K562 (cell line): ENCODE data around the gene ANKS3.

Source experiments
- CAMTA2 ChIP-seq: fragments of 250-450 bp; sonication (Bioruptor Pico); conservative IDR thresholded peaks from 2 replicates; pipeline ENCODE4 v1.5.1; 2022
- CBFA2T2 ChIP-seq: fragments of 450-650 bp; conservative IDR thresholded peaks from 2 replicates; pipeline ENCODE4 v1.6.1; 2017; ENCODE audit warnings: mild to moderate bottlenecking
- CBX1 ChIP-seq: sonication (generic); IDR thresholded peaks from 2 replicates; pipeline ENCODE4 v1.6.1; 2016; ENCODE audit warnings: antibody characterized with exemption, low read depth, mild to moderate bottlenecking
- MED1 ChIP-seq: sonication (generic); formaldehyde crosslinking; IDR thresholded peaks from 2 replicates; pipeline ENCODE4 v1.8.1; 2023; ENCODE audit warnings: missing genetic modification reagents, borderline replicate concordance
- MTA2 ChIP-seq: fragments of 450-650 bp; IDR thresholded peaks from 2 replicates; pipeline ENCODE4 v1.6.1; 2016; ENCODE audit warnings: low read depth
- UBTF ChIP-seq, 2 experiments: IDR thresholded peaks; 2 replicates each; pipeline ENCODE4 v1.6.1; 2012; ENCODE audit warnings: improper control_type of control experiment in 2 of 2, low read depth in 2 of 2, low read length in 2 of 2, borderline replicate concordance in 1 of 2
- ZBTB11 ChIP-seq, 3 experiments: fragments of 200-800 bp in 1 of 3; fragments of 250-450 bp in 1 of 3; fragments of 450-650 bp in 1 of 3; sonication (Bioruptor Pico) in 1 of 3; sonication (Bioruptor generic) in 1 of 3; formaldehyde crosslinking in 1 of 3; IDR thresholded peaks; 2 replicates each; pipeline versions ENCODE4 v1.6.1 to v1.8.0; 2016 to 2022; ENCODE audit warnings: mild to moderate bottlenecking in 2 of 3, missing genetic modification characterization in 2 of 3, missing compliant biosample characterization in 1 of 3, moderate library complexity in 1 of 3

GRCh38 chr16:4656221-4656620, 77.8 kb downstream of the ANKS3 start:
- TF ChIP-seq MTA2 (no peak), CAMTA2 (no peak), CBFA2T2 (no peak), CBX1 (no peak), UBTF (IDR thresholded peaks at IDR 0.05; ENCODE audit: borderline replicate concordance in 1 of 2, low read depth in 2 of 2, low read length in 2 of 2) (no peak), ZBTB11 (CRISPR knock-in tag; IDR thresholded peaks at IDR 0.05) (no peak), MED1 (CRISPR knock-in tag) (no peak)
